GM21576 (cell line): ENCODE measurements around the gene CD48.

Experiments
- ATAC-seq: cut with Tn5 transposase; IDR thresholded peaks from one replicate; pipeline ENCODE4 v1.9.1; 2021; ENCODE audit warnings: mild to moderate bottlenecking, moderate library complexity; ENCODE audit not compliant: unreplicated experiment

CD48 gene

GRCh38 chr1:160711602-160712311, at the start of gene CD48:
CD48 (minus strand) TSS chr1:160711822; CDS start chr1:160711763, 59 bp downstream.
- ATAC-seq = peak; percentile 35

- no peak for ATAC-seq
These were observed 49.4 kb upstream of the CD48 start for GRCh38 chr1:160761046-160761445.

- no peak for ATAC-seq
These were observed 48.1 kb upstream of the CD48 start for GRCh38 chr1:160759740-160760139.

- ATAC-seq = no peak
These were observed 46.9 kb upstream of the CD48 start for GRCh38 chr1:160758521-160758920.

DNA sequence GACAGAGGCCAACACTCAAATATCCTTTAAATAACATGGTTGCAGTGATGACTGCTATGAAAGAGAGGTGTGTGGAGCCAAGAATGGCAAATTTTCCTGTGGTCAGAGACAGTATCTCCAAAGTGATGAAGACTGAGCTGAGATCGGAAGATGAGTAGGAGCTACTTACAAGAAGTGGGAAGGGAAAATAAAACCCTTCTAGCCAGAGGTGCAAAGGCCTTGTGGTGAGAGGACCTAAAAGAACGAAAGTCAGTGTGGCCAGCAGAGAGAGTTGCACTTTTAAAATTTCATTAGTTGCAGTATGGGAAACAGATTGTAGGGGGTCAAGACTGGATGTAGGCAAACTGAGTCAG, 45.2 kb upstream of the CD48 start:
- ATAC-seq = no peak

DNA sequence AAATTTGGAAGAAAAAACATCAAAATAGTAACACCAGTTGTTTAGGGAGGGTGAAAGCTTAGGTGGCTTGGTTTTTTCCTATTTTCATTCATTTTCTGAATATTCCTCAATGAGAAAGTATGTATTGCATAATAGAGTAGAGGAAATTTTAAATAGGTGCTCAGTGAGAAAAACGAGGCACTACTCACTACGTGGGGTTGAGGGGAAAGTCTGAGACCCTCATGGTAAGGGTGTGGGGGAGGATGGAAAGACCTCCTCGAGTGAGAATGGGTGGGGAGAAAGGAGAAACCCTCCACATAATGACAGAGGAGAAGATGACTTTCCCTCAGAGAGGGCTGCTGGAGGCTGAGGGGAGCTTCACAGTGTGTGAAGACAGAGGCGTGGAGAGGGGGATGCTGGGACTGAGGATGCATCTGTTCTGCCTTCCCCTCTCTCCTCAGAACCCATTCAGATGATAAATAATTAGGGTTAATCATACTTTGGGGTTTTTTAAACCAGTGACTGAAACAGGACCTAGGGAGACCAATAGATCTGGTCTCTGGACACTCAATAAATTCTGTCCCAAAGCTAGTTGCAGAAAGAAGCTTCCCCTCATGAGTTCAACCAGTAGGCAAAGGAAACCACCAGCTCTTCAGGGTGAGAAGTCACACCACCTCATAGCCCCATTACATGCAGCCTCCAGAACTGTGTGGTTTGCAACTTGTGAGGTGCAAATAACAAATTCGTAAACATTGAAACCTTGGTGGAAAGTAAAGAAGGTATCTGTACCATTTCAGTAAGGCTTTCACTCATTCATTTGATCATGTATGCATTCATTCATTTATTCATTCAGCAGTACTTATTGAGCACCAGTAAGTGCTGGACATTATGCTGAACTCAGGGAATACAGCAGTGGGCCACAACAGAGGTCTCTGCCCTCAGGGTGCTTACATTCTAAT, 44.6 kb upstream of the CD48 start:
- no peak for ATAC-seq

DNA sequence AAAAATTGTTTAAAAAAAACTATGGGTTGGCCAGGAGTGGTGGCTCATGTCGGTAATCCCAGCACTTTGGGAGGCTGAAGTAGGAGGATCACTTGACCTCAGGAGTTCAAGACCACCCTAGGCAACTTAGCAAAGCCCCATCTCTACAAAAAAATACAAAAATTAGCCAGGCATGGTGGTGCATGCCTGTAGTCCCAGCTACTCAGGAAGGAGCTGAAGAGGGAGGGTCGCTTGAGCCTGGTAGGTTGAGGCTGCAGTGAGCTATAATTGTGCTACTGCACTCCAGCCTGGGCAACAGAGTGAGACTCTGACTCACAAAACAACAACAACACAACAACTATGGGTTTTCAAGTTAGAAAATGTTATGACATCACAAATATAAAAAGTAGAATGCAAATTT, 43.8 kb upstream of the CD48 start:
- no peak for ATAC-seq

DNA sequence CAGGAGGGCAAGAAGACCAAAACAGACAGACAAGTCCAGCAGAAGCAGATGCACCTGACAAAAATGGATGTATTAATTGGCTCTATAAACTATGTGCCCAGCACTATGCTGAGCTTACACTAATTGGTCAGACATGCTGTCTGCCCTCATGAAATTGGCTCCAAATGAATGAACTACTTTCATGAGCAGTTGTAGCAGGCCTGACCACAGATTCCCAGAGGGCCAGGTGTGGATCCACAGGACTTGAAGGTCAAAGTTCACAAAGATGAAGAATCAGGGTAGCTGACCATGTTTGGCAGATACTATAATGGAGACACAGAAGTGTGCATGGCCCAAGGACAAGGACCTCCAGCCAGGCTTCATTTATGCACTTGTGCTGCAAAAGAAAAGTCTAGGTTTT, 42.0 kb upstream of the CD48 start:
- ATAC-seq = no peak

DNA sequence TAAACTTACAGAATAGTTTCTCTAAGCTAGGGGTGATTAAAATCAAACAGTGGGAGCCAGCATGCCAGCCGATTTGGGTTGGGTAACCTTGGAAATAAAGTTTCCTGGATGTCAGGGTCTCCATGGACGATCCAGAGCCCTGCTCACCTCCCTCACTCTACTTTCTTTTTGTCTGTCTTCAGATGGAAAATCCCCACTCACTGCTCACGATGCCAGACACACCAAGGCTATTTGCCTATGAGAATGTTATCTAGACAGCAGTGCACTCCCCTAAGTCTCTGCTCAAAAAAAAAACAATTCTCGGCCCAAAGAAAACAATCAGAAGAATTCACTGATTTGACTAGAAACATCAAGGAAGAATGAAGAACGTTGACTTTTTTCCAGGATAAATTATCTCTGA, 41.3 kb upstream of the CD48 start:
- ATAC-seq = no peak

DNA sequence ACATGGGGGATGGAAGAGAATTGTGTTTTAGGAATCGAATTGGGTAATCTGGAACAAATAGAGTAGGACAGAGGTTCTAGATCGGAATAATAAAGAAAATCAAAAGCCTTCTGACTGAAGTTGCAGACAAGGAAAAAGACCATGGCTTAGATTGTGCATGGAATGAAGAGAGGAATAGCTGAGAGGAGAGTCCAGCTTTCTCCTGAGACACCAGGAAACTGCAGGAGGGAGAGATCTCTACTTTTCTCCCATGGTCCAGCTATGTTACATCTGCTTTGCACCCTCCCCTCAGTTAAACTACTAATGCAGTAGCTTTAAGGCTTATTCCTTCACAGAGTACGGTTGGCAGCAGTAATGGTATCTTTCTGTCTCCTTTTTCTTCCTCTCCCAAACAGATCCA, 40.8 kb upstream of the CD48 start:
- no peak for ATAC-seq

DNA sequence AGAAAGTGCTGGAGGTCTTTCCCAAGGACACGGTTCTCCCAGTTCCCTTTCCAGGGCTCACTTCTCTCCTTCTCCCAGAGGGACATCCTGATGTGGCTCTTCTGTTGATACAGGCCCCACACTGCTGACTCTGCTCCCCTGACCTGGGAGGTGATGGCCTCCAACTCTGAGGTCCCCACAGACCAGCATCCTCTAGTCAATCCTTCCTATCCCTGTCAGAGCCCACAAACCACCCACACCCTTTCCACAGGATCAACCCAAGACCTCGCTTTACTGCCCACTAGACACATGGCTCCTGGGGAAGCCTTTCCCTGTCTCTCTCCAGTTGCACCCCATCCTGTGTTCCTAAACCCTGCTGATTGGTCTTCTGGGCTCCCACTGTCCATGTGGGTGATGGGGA, 39.0 kb upstream of the CD48 start:
- ATAC-seq = no peak

GRCh38 chr1:160748878-160749269, 37.3 kb upstream of the CD48 start:
- no peak for ATAC-seq

- ATAC-seq = no peak
These were observed 36.7 kb upstream of the CD48 start for GRCh38 chr1:160748181-160748877.

- no peak for ATAC-seq
These were observed 36.1 kb upstream of the CD48 start for GRCh38 chr1:160747717-160748116.

DNA sequence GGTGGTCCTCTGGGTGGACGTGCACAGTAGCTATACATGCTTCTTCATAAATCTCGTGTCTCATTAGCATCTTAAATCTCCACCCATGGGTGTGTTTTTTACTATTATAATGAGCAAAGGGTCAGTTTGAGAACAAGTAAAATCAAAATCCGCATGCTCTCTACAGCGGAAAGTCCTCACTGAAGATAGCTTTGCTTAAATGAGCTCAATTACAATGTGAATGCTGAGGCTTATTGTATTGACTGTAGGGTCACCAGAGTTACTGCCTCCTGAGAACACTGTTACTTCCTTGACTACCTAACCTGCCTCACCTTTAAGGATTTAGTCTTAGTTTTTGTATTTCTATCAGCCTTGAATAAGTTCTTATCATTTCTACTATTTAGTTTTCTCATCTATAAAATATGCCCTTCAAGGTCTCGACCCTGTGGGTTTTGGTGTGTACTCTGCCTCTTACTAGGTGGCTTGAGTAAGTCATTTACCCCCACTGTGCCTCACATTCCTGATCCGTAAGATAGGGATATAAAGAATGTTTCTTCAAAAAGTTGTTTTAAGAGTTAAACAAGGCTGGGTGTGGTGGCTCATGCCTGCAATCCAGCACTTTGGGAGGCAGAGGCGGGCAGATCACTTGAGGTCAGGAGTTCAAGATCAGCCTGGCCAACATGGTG, 35.3 kb upstream of the CD48 start:
- ATAC-seq = no peak

GRCh38 chr1:160745551-160745950, 33.9 kb upstream of the CD48 start:
- ATAC-seq = no peak

DNA sequence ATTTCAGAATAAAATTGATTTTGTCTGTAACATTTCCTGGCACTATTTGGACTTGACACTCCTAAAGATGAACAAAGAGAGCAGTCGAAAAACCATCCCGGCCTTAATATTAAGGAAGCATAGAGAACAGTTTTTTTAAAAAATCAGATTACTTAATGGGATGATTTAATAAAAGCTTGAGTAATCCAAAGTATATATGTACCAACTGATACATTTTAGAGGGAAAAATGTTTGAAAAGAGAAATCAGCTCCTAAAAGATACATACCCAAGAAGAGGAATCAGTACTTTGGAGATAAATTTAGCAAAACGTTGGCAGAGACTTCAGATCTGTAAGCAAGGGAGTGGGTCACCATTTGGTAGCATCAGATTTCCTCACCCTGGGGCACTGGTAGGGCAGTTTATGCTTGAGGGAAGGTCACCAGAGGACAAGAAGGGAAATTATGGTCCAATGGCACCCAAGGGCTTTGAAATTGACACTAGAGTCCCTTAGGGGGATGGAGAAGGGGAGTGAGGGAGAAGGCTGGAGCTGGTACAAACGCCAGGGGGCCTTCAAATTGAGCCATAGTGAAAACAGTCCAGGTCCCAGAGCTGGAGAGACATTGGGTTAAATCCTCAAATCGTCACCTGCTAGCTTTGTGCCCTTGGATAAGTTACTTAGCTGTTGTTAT, 33.4 kb upstream of the CD48 start:
- ATAC-seq = no peak

DNA sequence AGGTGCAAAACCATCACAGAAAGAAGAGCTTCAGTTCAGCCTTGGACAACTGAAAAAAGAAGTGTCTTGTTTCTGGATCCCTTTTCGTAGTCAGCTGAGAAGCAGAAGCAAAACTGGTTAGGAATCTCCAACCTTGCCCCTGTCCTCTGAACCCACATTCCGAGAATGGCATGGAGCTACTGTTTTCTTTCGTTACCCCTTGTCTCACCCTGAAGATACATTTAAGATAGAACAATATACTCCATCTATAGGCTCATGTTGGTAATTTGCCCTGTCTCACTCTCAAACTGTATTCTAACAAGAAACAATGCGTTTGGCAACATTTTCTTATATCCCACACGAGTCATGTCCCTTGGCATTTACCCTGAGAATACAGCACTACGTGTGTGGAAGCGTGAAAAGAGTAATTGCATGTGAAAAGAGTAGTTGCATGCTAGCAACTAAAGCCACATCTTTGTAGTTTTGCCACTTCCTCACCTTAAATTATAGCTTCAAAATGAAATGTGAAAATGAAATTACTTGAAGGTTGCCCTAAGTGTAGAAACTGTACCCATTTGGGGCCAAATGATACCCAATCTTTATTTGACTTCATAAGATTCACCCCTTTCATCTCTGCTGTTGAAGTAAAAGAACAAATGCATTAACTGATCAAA, 32.7 kb upstream of the CD48 start:
- ATAC-seq = no peak

DNA sequence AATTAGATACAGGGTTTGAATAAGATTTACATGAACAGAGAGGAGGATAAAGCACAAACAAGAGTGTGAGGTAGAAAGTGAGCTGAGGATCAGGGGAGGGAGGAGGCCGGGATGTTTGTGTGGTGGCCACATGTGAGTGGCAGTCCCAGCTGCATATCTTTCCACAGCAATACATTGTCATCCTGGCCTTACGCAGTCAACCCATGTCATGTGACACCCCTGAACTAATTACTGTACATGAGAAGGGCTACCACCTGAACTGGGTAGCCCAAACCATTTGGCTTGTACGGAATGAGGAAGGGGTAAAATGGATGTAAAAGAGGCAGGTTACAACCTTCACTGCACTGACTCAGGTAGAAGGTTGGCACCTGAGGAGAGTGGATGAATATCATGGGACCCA, 31.6 kb upstream of the CD48 start:
- no peak for ATAC-seq
